ENCODE results near the gene OXER1. TPM values are rescaled to one million over a fixed set of nuclear protein-coding genes. Genes with fewer than 3 reads are reported as not detected.

OXER1 gene
- polyA plus RNA-seq, 1 donor (not counting 4 experiments of a cell fraction or from before 2014, with no cell fraction given), result not detected

- dilution Hi-C loops (cut with MboI; ENCODE audit: extremely low pct_ligation_motif_present, low sequenced_read_pairs), result no loop called here
- H3K79me2 ChIP-seq (ENCODE audit: control insufficient read depth, insufficient read depth, low read length), result no peaks in the 10 kb centered on the region
- TF ChIP-seq EZH2 (IDR thresholded peaks at IDR 0.05; ENCODE audit: low read length), result no peak
- TF ChIP-seq CTCF (optimal IDR thresholded peaks at IDR 0.05 in 1 of 3, IDR thresholded peaks at IDR 0.05 in 1 of 3, conservative IDR thresholded peaks at IDR 0.05 in 1 of 3; ENCODE audit: extremely low read depth in 1 of 3, insufficient read depth in 2 of 3, low read length in 3 of 3), result no peak
- H4K20me1 ChIP-seq (ENCODE audit: control insufficient read depth, extremely low read depth, insufficient read depth, low read length), result no peaks in the 10 kb centered on the region
- no peak overlapping the region for H3K9ac ChIP-seq (ENCODE audit: control insufficient read depth, extremely low read depth, insufficient read depth, low read length)
- H3K9me1 ChIP-seq (ENCODE audit: control insufficient read depth, extremely low read depth, insufficient read depth, low read length), result no peaks in the 10 kb centered on the region
- DNase-seq (ENCODE audit: low read depth, low spot score) (no peak), FAIRE-seq (no peak)
- no peak overlapping the region for H3K4me2 ChIP-seq (ENCODE audit: control insufficient read depth, extremely low read depth, insufficient read depth, low read depth, low read length)
- no peak overlapping the region for H2AFZ ChIP-seq (ENCODE audit: control insufficient read depth, low read length)
- H3K36me3 ChIP-seq (ENCODE audit: control insufficient read depth in 2 of 2, extremely low read depth in 1 of 2, insufficient read depth in 2 of 2, low read length in 2 of 2), result no peaks in the 10 kb centered on the region
- H3K9me3 ChIP-seq (ENCODE audit: control insufficient read depth, low read depth, low read length), result no peaks in the 10 kb centered on the region
- H3K4me1 ChIP-seq (ENCODE audit: control insufficient read depth, extremely low read depth, insufficient read depth, low read length), result peaks cover 4% of the 10 kb centered on the region
- H3K27ac ChIP-seq (ENCODE audit: control insufficient read depth, insufficient read depth, low read length), result no peak overlapping the region
- no peak overlapping the region for H3K4me3 ChIP-seq (ENCODE audit: control insufficient read depth in 2 of 3, extremely low read depth in 1 of 3, insufficient read depth in 2 of 3, low read depth in 1 of 3, low read length in 3 of 3)
- no peaks in the 10 kb centered on the region for H3K27me3 ChIP-seq (ENCODE audit: control insufficient read depth, extremely low read depth, insufficient read depth, low read length)
These were observed 40.4 kb upstream of the OXER1 start for GRCh38 chr2:42804338-42804737.

- Histone ChIP-seq H3K79me2 (ENCODE audit: control insufficient read depth, insufficient read depth, low read length) (no peaks in the 10 kb centered on the region), H3K4me3 (ENCODE audit: control insufficient read depth in 2 of 3, extremely low read depth in 1 of 3, insufficient read depth in 2 of 3, low read depth in 1 of 3, low read length in 3 of 3) (no peak overlapping the region), H4K20me1 (ENCODE audit: control insufficient read depth, extremely low read depth, insufficient read depth, low read length) (no peaks in the 10 kb centered on the region), H3K4me2 (ENCODE audit: control insufficient read depth, extremely low read depth, insufficient read depth, low read depth, low read length) (no peak overlapping the region), H3K9me3 (ENCODE audit: control insufficient read depth, low read depth, low read length) (no peaks in the 10 kb centered on the region), H3K36me3 (ENCODE audit: control insufficient read depth in 2 of 2, extremely low read depth in 1 of 2, insufficient read depth in 2 of 2, low read length in 2 of 2) (no peaks in the 10 kb centered on the region), H3K4me1 (ENCODE audit: control insufficient read depth, extremely low read depth, insufficient read depth, low read length) (peaks cover 3% of the 10 kb centered on the region), H3K27ac (ENCODE audit: control insufficient read depth, insufficient read depth, low read length) (no peak overlapping the region), H3K9me1 (ENCODE audit: control insufficient read depth, extremely low read depth, insufficient read depth, low read length) (no peaks in the 10 kb centered on the region), H2AFZ (ENCODE audit: control insufficient read depth, low read length) (no peak overlapping the region), H3K27me3 (ENCODE audit: control insufficient read depth, extremely low read depth, insufficient read depth, low read length) (no peaks in the 10 kb centered on the region), H3K9ac (ENCODE audit: control insufficient read depth, extremely low read depth, insufficient read depth, low read length) (no peak overlapping the region)
- FAIRE-seq, result no peak
- dilution Hi-C loops (cut with MboI; ENCODE audit: extremely low pct_ligation_motif_present, low sequenced_read_pairs), result no loop called here
- TF ChIP-seq EZH2 (IDR thresholded peaks at IDR 0.05; ENCODE audit: low read length), result no peak
- TF ChIP-seq CTCF (optimal IDR thresholded peaks at IDR 0.05 in 1 of 3, IDR thresholded peaks at IDR 0.05 in 1 of 3, conservative IDR thresholded peaks at IDR 0.05 in 1 of 3; ENCODE audit: extremely low read depth in 1 of 3, insufficient read depth in 2 of 3, low read length in 3 of 3), result peak in 1 of 3 experiments; percentile 73
- no peak for DNase-seq (ENCODE audit: low read depth, low spot score)
These were observed 38.2 kb upstream of the OXER1 start for GRCh38 chr2:42802150-42802549.
